ENCODE data around the gene HES6.

HES6 gene

DNA sequence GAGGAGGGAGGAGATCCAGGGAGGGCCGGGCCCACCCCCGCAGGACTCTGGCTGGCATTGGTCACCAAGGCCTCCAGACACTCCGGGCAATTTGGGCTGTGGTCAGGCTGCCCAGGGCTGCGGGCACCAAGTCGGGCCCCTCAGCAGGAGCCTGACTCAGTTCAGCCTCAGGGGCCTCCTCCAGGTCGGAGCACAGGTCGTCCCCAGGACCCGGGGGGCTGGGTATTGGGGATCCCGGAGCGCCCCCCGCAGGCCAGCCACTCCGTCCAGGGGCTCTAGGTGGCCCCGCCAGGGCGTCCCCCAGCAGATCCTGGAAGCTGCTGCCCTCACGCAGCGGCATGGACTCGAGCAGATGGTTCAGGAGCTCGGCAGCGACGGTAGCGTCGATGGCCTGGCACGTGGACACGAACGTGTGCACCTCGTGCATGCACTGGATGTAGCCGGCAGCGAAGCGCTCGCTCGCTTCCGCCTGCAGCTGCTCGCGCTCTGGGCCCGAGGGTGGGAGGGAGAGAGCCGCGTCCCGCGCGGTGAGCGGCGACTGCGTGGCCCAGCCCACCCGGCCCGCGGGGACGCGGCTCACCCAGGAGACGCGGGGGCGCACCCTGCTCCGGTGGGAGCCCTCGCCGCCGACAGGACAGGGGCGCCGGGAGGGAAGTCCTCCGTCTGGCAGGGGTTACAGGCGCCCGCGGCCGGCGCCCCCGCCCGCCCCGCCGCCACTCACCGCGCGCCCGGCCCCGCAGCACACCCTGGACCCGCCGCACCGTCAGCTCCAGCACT is 884 bp downstream of the HES6 start:
- Histone ChIP-seq H2AK5ac (ENCODE audit: low read length, severe bottlenecking) (no peak overlapping the region), H2BK15ac (ENCODE audit: low read depth, poor library complexity, severe bottlenecking) (peak overlapping the region; percentile 34)
- WGBS = 47% methylated on average over 43 of the region's 75 CpGs

DNA sequence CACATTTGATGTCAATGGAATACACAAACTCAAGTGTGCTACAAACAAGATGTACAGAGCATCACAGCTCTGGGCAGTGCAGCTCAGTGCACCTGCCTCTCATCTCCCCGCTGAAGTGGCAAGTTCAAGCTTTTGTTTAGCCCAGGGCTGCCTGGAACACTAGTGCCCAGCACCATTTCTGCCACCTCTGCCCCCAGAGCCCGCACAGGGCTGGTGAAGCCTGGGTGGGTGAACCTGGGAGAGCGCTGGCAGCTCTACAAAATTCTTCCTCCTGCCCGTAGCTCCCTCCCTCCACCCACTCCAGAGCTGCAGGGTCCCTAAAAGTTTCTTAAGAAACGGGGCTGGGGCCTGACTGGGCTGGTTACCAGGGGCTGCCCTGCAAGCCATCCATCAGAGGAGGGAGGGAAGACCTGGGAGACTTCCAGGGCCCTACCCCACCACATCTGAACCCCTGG is 1.5 kb downstream of the HES6 start:
- no peak overlapping the region for H3K9ac ChIP-seq (ENCODE audit: low read length)
- no peaks in the 10 kb centered on the region for H3K9me3 ChIP-seq (ENCODE audit: control insufficient read depth, low read length)
- H2AFZ ChIP-seq (ENCODE audit: low read depth, low read length) = no peak overlapping the region
- no peak overlapping the region for H3K4me2 ChIP-seq (ENCODE audit: low read length, poor library complexity, severe bottlenecking)
- H2BK5ac ChIP-seq (ENCODE audit: low read depth, low read length, poor library complexity, severe bottlenecking) = no peak overlapping the region
- WGBS = 73% methylated on average over 3 of the region's 5 CpGs
- H2BK12ac ChIP-seq (ENCODE audit: low read length in 2 of 2) = no peak overlapping the region
- no peak overlapping the region for H3K4me3 ChIP-seq (ENCODE audit: insufficient read depth in 1 of 2, low read depth in 1 of 2, low read length in 2 of 2)
- peaks cover 26% of the 10 kb centered on the region for H3K4me1 ChIP-seq (ENCODE audit: control insufficient read depth, insufficient read depth, low read depth, low read length)
- H4K91ac ChIP-seq (ENCODE audit: low read length) = no peak overlapping the region
- H2AK5ac ChIP-seq (ENCODE audit: low read length, severe bottlenecking) = no peak overlapping the region
- H4K8ac ChIP-seq (ENCODE audit: low read length) = no peak overlapping the region
- H3K4ac ChIP-seq (ENCODE audit: low read depth in 1 of 2, low read length in 2 of 2) = no peak overlapping the region
- no peak for DNase-seq
- no peaks in the 10 kb centered on the region for H3K36me3 ChIP-seq (ENCODE audit: control insufficient read depth in 1 of 2, insufficient read depth in 2 of 2, low read depth in 1 of 2, low read length in 2 of 2)
- H3K23ac ChIP-seq (ENCODE audit: low read length in 2 of 2) = no peak overlapping the region
- H3K27ac ChIP-seq (ENCODE audit: low read length, poor library complexity, severe bottlenecking) = no peak overlapping the region
- H2BK15ac ChIP-seq (ENCODE audit: low read depth, poor library complexity, severe bottlenecking) = no peak overlapping the region
- no peaks in the 10 kb centered on the region for H3K79me1 ChIP-seq (replicated peaks; ENCODE audit: low read length, poor library complexity, severe bottlenecking)
- no peak overlapping the region for H3K14ac ChIP-seq (ENCODE audit: low read length in 2 of 2)
- H2BK120ac ChIP-seq (ENCODE audit: low read depth, low read length) = no peak overlapping the region
- H3K18ac ChIP-seq (ENCODE audit: low read depth in 1 of 2, low read length in 2 of 2) = no peak overlapping the region
- H3K27me3 ChIP-seq (ENCODE audit: control insufficient read depth in 1 of 2, insufficient read depth in 1 of 2, low read length in 2 of 2) = peaks cover 44 to 51% of the 10 kb centered on the region in 2 experiments

More for the DNA sequence above, 884 bp downstream of the HES6 start:
- Histone ChIP-seq H3K4ac (ENCODE audit: low read depth in 1 of 2, low read length in 2 of 2) (no peak overlapping the region), H3K27me3 (ENCODE audit: control insufficient read depth in 1 of 2, insufficient read depth in 1 of 2, low read length in 2 of 2) (peaks cover 44 to 51% of the 10 kb centered on the region in 2 experiments), H2BK5ac (ENCODE audit: low read depth, low read length, poor library complexity, severe bottlenecking) (no peak overlapping the region), H3K14ac (ENCODE audit: low read length in 2 of 2) (no peak overlapping the region), H3K36me3 (ENCODE audit: control insufficient read depth in 1 of 2, insufficient read depth in 2 of 2, low read depth in 1 of 2, low read length in 2 of 2) (no peaks in the 10 kb centered on the region), H3K27ac (ENCODE audit: low read length, poor library complexity, severe bottlenecking) (no peak overlapping the region), H3K4me1 (ENCODE audit: control insufficient read depth, insufficient read depth, low read depth, low read length) (peaks cover 26% of the 10 kb centered on the region), H4K8ac (ENCODE audit: low read length) (peak overlapping the region; percentile 13), H3K9ac (ENCODE audit: low read length) (no peak overlapping the region), H3K9me3 (ENCODE audit: control insufficient read depth, low read length) (no peaks in the 10 kb centered on the region), H3K18ac (ENCODE audit: low read depth in 1 of 2, low read length in 2 of 2) (no peak overlapping the region), H2BK120ac (ENCODE audit: low read depth, low read length) (no peak overlapping the region), H2BK12ac (ENCODE audit: low read length in 2 of 2) (no peak overlapping the region), H3K79me1 (replicated peaks; ENCODE audit: low read length, poor library complexity, severe bottlenecking) (no peaks in the 10 kb centered on the region), H3K4me3 (ENCODE audit: insufficient read depth in 1 of 2, low read depth in 1 of 2, low read length in 2 of 2) (peak overlapping the region in 1 of 2 experiments; percentile 79), H3K4me2 (ENCODE audit: low read length, poor library complexity, severe bottlenecking) (peak overlapping the region; percentile 95), H4K91ac (ENCODE audit: low read length) (peak overlapping the region; percentile 66), H2AFZ (ENCODE audit: low read depth, low read length) (no peak overlapping the region), H3K23ac (ENCODE audit: low read length in 2 of 2) (no peak overlapping the region)
- DNase-seq = no peak

DNA sequence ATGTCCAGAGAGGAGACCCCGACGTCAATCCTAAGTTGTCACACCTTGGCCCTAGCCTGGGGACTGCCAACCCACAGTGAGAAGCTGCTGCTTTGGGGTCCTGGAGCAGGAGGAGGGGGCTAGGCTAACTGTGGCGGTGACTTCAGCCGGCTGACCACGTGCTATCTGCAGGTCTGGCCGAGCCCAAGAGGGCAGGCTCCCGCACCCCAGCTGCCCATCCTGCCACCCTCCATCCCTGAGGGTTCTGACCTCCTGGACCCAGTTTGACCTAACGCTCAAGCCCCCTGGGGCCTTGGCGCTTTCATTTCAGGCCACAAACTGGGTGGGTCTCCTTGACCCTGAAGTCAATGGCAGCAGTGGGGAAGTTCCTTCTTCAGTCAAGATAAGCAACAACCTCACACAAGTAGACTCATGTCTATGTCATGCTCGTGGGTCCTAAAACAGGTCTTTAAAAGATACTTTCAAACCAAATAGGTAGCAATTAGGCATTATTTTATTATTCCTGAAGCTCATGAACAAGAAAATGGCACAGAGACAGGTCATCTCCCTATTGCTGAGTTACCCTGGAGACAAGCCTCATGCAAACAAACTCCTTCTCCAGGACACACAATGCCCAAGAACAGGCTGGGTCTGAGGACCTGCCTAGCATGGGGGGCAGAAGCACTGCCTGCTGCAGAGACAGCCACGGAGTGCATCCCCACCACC is 2.3 kb downstream of the HES6 start:
- Histone ChIP-seq H3K23ac (ENCODE audit: low read length in 2 of 2) (peak overlapping the region in 1 of 2 experiments; percentile 16), H2AK5ac (ENCODE audit: low read length, severe bottlenecking) (no peak overlapping the region), H2BK15ac (ENCODE audit: low read depth, poor library complexity, severe bottlenecking) (no peak overlapping the region), H2BK5ac (ENCODE audit: low read depth, low read length, poor library complexity, severe bottlenecking) (no peak overlapping the region), H3K4me1 (ENCODE audit: control insufficient read depth, insufficient read depth, low read depth, low read length) (peaks cover 26% of the 10 kb centered on the region), H2AFZ (ENCODE audit: low read depth, low read length) (no peak overlapping the region), H3K27ac (ENCODE audit: low read length, poor library complexity, severe bottlenecking) (no peak overlapping the region), H3K9me3 (ENCODE audit: control insufficient read depth, low read length) (no peaks in the 10 kb centered on the region), H4K8ac (ENCODE audit: low read length) (no peak overlapping the region), H3K79me1 (replicated peaks; ENCODE audit: low read length, poor library complexity, severe bottlenecking) (no peaks in the 10 kb centered on the region), H3K18ac (ENCODE audit: low read depth in 1 of 2, low read length in 2 of 2) (no peak overlapping the region), H2BK120ac (ENCODE audit: low read depth, low read length) (no peak overlapping the region), H4K91ac (ENCODE audit: low read length) (no peak overlapping the region), H3K14ac (ENCODE audit: low read length in 2 of 2) (no peak overlapping the region), H3K36me3 (ENCODE audit: control insufficient read depth in 1 of 2, insufficient read depth in 2 of 2, low read depth in 1 of 2, low read length in 2 of 2) (no peaks in the 10 kb centered on the region), H3K27me3 (ENCODE audit: control insufficient read depth in 1 of 2, insufficient read depth in 1 of 2, low read length in 2 of 2) (peaks cover 44 to 53% of the 10 kb centered on the region in 2 experiments), H3K4me3 (ENCODE audit: insufficient read depth in 1 of 2, low read depth in 1 of 2, low read length in 2 of 2) (no peak overlapping the region), H3K4me2 (ENCODE audit: low read length, poor library complexity, severe bottlenecking) (no peak overlapping the region), H3K9ac (ENCODE audit: low read length) (no peak overlapping the region), H3K4ac (ENCODE audit: low read depth in 1 of 2, low read length in 2 of 2) (no peak overlapping the region), H2BK12ac (ENCODE audit: low read length in 2 of 2) (no peak overlapping the region)
- WGBS = 95% methylated on average over 10 of the region's 11 CpGs
- no peak for DNase-seq

DNA sequence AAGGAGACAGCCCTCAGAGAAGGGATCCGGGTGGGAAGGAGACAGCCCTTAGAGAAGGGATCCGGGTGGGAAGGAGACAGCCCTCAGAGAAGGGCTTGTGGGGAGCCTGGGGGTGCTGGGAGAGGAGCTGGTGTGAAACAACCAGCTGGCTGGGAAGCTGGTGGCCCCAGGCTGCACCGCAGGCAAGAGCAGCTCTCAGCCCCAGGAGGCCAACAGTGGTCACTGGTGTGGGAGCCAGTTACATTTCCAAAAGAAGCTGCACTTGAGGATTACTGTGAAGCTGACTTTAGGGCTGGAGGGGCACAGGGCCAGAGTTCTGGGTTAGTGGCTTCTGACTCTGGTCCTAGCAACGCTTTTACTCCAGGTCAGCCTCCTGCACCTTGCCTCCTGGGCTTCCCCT is 3.3 kb downstream of the HES6 start:
- Histone ChIP-seq H3K79me1 (replicated peaks; ENCODE audit: low read length, poor library complexity, severe bottlenecking) (no peaks in the 10 kb centered on the region), H3K27ac (ENCODE audit: low read length, poor library complexity, severe bottlenecking) (no peak overlapping the region), H3K23ac (ENCODE audit: low read length in 2 of 2) (no peak overlapping the region), H3K4me1 (ENCODE audit: control insufficient read depth, insufficient read depth, low read depth, low read length) (peaks cover 29% of the 10 kb centered on the region), H3K4me2 (ENCODE audit: low read length, poor library complexity, severe bottlenecking) (no peak overlapping the region), H3K14ac (ENCODE audit: low read length in 2 of 2) (no peak overlapping the region), H3K27me3 (ENCODE audit: control insufficient read depth in 1 of 2, insufficient read depth in 1 of 2, low read length in 2 of 2) (peaks cover 42 to 58% of the 10 kb centered on the region in 2 experiments), H3K9me3 (ENCODE audit: control insufficient read depth, low read length) (no peaks in the 10 kb centered on the region), H3K4me3 (ENCODE audit: insufficient read depth in 1 of 2, low read depth in 1 of 2, low read length in 2 of 2) (no peak overlapping the region), H2BK120ac (ENCODE audit: low read depth, low read length) (no peak overlapping the region), H3K18ac (ENCODE audit: low read depth in 1 of 2, low read length in 2 of 2) (no peak overlapping the region), H4K91ac (ENCODE audit: low read length) (no peak overlapping the region), H3K9ac (ENCODE audit: low read length) (no peak overlapping the region), H2AFZ (ENCODE audit: low read depth, low read length) (no peak overlapping the region), H3K36me3 (ENCODE audit: control insufficient read depth in 1 of 2, insufficient read depth in 2 of 2, low read depth in 1 of 2, low read length in 2 of 2) (no peaks in the 10 kb centered on the region), H3K4ac (ENCODE audit: low read depth in 1 of 2, low read length in 2 of 2) (no peak overlapping the region), H4K8ac (ENCODE audit: low read length) (no peak overlapping the region), H2AK5ac (ENCODE audit: low read length, severe bottlenecking) (no peak overlapping the region), H2BK12ac (ENCODE audit: low read length in 2 of 2) (no peak overlapping the region), H2BK5ac (ENCODE audit: low read depth, low read length, poor library complexity, severe bottlenecking) (no peak overlapping the region), H2BK15ac (ENCODE audit: low read depth, poor library complexity, severe bottlenecking) (no peak overlapping the region)
- WGBS = 96% methylated on average over 3 of the region's 4 CpGs
- no peak for DNase-seq
